ENCODE measurements around the gene SSBP4.

GRCh38 chr19:18428173-18428786 lies 9.1 kb downstream of the SSBP4 start:
- TF ChIP-seq, protein P1, sequence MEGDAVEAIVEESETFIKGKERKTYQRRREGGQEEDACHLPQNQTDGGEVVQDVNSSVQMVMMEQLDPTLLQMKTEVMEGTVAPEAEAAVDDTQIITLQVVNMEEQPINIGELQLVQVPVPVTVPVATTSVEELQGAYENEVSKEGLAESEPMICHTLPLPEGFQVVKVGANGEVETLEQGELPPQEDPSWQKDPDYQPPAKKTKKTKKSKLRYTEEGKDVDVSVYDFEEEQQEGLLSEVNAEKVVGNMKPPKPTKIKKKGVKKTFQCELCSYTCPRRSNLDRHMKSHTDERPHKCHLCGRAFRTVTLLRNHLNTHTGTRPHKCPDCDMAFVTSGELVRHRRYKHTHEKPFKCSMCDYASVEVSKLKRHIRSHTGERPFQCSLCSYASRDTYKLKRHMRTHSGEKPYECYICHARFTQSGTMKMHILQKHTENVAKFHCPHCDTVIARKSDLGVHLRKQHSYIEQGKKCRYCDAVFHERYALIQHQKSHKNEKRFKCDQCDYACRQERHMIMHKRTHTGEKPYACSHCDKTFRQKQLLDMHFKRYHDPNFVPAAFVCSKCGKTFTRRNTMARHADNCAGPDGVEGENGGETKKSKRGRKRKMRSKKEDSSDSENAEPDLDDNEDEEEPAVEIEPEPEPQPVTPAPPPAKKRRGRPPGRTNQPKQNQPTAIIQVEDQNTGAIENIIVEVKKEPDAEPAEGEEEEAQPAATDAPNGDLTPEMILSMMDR (IDR thresholded peaks at IDR 0.05), result no peak
- no peak for TF ChIP-seq POLR2A (IDR thresholded peaks at IDR 0.05)
